Activated CD4-positive, alpha-beta memory T cell treated with anti-CD3 and anti-CD28 coated beads, Interleukin-2, amount 10 ng/mL, durations not matched to agents 7 days and 5 days (primary cell): Measurements from ENCODE around the gene GDF7. TPM values are rescaled to one million over a fixed set of nuclear protein-coding genes. Genes with fewer than 3 reads are reported as not detected.

Experiments
- CTCF ChIA-PET: fragments of 350-600 bp; sonication (Branson Sonifier 250); formaldehyde crosslinking; loops from one replicate; lab custom pipeline; 2021; ENCODE audit warnings: antibody characterized with exemption, inconsistent platforms; lab: Charles Lee
- POLR2A ChIA-PET: fragments of 350-600 bp; sonication (Branson Sonifier 250); formaldehyde crosslinking; loops from one replicate; lab custom pipeline; 2021; ENCODE audit warnings: antibody characterized with exemption; lab: Charles Lee
- DNase-seq: peaks from one replicate; pipeline ENCODE4 v3.0.0-alpha.2; 2020
- H3K27ac Mint-ChIP-seq: one replicate; pipeline ENCODE4 v1.8.0; 2021; ENCODE audit warnings: mild to moderate bottlenecking, mixed read lengths
- H3K27me3 Mint-ChIP-seq: one replicate; pipeline ENCODE4 v1.8.0; 2021; ENCODE audit warnings: mixed read lengths
- H3K36me3 Mint-ChIP-seq: one replicate; pipeline ENCODE4 v1.8.0; 2021; ENCODE audit warnings: low read depth, mixed read lengths
- H3K4me1 Mint-ChIP-seq: one replicate; pipeline ENCODE4 v1.8.0; 2021; ENCODE audit warnings: mixed read lengths
- H3K4me3 Mint-ChIP-seq: one replicate; pipeline ENCODE4 v1.8.0; 2021; ENCODE audit warnings: mild to moderate bottlenecking, mixed read lengths
- H3K9me3 Mint-ChIP-seq: one replicate; pipeline ENCODE4 v1.8.0; 2021; ENCODE audit warnings: mixed read lengths
- total RNA-seq, 2 experiments: library from RNA; stranded (reverse); gene quantifications; one replicate each; pipeline ENCODE4 v1.2.3, GENCODE V29; 2021

Gene GDF7
- total RNA-seq, 2 experiments from 2014 or later: not detected

DNA sequence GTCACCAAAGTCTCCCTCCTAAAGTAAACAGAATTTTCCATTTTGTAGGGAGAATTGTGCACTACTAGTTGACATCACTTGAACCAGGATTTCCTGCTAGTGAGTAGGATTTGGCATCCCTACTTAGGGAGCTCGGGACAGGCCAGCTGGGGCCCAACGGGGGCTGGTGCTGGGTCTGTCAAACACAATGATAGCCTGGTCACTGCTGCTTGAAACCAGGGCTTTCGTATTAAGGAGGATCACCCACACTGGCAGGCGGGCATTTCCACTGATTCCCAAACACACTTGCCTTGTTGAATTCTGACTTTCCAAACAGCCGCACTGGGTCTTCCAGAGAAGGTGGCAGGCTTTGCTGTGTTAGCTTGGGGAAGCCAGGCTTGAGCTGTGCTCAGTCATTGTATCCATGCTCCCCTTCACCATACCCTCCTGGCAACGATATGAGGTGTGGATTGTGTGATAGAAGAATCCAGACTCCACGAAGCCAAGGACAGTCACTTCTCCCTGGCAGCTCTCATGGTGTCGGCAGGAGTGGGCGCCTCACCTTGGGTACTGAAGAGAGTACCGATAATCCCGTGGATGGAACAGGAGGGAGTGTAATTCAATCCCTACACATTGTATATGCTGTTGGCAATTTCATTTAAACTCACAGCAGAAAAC, 7.5 kb downstream of the GDF7 start:
- DNase-seq: no peak
- ChIA-PET CTCF (interaction anchor here (1.2 to 1.3 kb wide), 2 partner anchors 263 to 290 kb away, joined by 3 read pairs; no protein-coding TSS in a partner anchor), POLR2A (no interaction called here)
- H3K36me3 Mint-ChIP-seq: no peaks in the 10 kb centered on the region
- no peak overlapping the region for H3K27ac Mint-ChIP-seq
- H3K4me3 Mint-ChIP-seq: no peak overlapping the region
- H3K27me3 Mint-ChIP-seq: peaks cover 26% of the 10 kb centered on the region
- H3K9me3 Mint-ChIP-seq: no peaks in the 10 kb centered on the region
- H3K4me1 Mint-ChIP-seq: no peaks in the 10 kb centered on the region

DNA sequence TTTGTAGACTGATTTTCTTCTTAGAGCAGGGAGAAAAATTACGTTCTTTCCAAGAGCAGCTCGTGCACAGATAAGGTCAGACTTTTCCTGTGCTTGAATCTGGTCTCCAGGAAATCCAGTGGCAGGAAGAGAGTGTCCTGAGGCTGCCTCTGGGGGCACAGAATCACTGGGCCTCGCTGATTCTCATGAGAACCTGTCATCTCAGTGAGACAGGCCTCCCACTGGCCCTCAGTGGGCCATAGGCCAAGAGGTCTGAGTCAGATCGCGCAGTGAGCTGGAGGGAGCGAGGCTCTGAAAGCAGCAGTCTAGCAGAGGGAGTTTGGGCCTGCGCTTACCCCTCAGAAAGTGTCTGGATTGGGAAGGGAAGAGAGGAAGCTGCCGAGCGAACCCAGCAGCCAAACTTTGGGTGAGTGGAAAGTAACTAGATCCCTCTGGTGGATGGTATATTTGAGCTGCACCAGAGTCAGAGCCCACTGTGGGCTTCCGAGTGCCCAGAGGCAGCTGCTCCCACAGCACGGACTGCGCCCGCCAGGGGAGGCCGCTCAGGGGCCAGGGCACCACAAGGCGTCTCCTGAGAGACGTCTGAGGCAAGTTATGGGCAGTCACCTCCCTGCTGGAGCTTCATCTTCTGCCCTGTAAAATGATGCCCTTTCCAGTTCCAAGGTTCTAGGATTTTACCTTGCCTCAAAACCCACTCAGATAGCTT, 8.2 kb downstream of the GDF7 start:
- POLR2A ChIA-PET: interaction anchor here (1.1 to 3.4 kb wide), 2 partner anchors 9 to 148 kb away, joined by 5 to 11 read pairs; partner anchors contain the start of genes GDF7 and LDAH
- Mint-ChIP-seq H3K36me3 (no peaks in the 10 kb centered on the region), H3K4me1 (no peaks in the 10 kb centered on the region), H3K27ac (no peak overlapping the region), H3K9me3 (no peaks in the 10 kb centered on the region), H3K4me3 (no peak overlapping the region), H3K27me3 (peaks cover 21% of the 10 kb centered on the region)
- DNase-seq: no peak
- CTCF ChIA-PET: interaction anchor here (1.0 to 1.9 kb wide), 4 partner anchors 14 to 289 kb away, joined by 3 to 15 read pairs (median 3); no protein-coding TSS in a partner anchor

DNA sequence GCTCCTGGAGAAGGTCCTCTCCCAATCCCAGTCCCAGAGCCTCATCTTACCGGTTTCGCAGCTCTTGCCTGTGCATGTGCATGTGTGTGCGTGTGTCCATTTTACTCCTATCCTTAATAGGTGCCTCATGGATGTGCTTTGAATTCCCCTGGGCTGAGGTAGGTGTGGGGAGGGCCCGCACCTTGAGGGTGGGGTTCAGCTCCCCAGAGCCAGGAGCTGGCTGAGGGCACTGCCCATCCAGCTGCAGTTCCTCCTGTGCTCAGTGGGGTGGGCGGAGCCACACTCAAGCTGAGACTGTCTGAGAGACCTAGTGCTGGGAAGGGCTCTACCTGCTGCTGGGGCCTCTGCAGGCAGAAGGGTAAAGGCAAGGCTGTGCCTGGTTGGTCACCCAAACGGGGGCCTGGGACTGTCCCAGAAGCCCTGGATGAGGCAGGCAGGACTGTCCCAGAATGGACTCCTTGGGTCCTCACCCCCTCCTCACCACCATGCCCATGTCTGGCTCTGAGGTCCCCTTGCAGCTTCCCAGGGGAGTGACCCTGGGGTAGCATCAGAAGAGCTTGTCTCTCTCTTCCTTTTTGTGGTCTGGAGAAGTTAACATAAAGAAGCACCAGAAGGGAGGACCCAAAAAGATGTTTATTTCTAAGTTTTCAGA, 8.9 kb downstream of the GDF7 start:
- no peaks in the 10 kb centered on the region for H3K9me3 Mint-ChIP-seq
- peaks cover 19% of the 10 kb centered on the region for H3K27me3 Mint-ChIP-seq
- DNase-seq: no peak
- H3K36me3 Mint-ChIP-seq: no peaks in the 10 kb centered on the region
- POLR2A ChIA-PET: interaction anchor here (1.1 to 3.4 kb wide), 2 partner anchors 10 to 147 kb away, joined by 5 to 11 read pairs; partner anchors contain the start of genes GDF7 and LDAH
- H3K4me1 Mint-ChIP-seq: no peaks in the 10 kb centered on the region
- H3K4me3 Mint-ChIP-seq: no peak overlapping the region
- H3K27ac Mint-ChIP-seq: no peak overlapping the region
- CTCF ChIA-PET: interaction anchor here (0.7 to 1.9 kb wide), 4 partner anchors 13 to 288 kb away, joined by 3 to 15 read pairs (median 3); no protein-coding TSS in a partner anchor

DNA sequence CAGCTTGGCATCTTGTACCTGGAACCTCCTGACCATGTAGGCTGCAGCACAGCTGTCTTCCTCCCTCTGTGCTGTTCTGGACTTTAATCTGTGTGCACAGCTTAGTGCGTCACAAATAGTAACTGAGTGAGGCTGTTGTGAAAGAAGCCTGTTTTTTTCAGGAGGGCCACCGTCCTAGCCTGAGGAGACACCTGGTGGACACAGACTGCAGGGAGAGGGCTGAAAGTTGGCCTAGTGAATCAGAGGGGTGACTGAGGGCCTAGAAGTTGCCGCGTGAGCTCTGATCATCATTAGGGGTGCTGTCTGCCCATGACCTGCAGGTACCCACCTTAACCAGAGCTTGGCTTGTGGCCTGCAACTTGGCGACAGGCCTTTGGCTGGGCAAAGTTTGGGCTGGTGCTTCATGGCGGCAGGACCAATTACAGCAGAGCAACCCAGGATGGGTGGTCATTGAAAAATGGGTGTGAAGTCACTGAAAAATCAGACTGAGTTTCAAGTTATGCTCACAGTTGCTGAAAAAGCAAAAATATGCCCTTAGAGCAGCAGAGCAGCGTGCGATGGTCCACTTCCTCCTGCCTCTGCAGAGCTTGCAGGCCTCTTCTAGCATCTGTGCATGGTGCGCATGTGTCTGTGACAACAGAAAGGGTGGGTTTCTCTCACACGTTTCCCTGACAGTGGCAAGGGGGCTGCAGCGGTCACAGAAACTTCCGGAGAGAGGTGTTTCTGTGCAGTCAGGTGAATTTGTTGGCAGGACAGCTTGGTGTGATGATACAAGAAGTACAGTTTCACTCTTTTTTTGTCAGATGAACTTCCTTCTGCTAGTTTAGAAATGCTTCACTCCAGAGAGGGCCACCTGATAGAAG, 9.6 kb downstream of the GDF7 start:
- DNase-seq: no peak
- no peaks in the 10 kb centered on the region for H3K9me3 Mint-ChIP-seq
- no peak overlapping the region for H3K27ac Mint-ChIP-seq
- H3K4me3 Mint-ChIP-seq: no peak overlapping the region
- peaks cover 2% of the 10 kb centered on the region for H3K4me1 Mint-ChIP-seq
- ChIA-PET CTCF (interaction anchor here (0.7 to 1.9 kb wide), 7 partner anchors 9 to 106 kb away, joined by 3 to 15 read pairs (median 3); no protein-coding TSS in a partner anchor), POLR2A (interaction anchor here (2.1 to 3.4 kb wide), 2 partner anchors 10 to 26 kb away, joined by 6 to 11 read pairs; partner anchors contain the start of genes GDF7 and HS1BP3)
- H3K27me3 Mint-ChIP-seq: peaks cover 14% of the 10 kb centered on the region
- H3K36me3 Mint-ChIP-seq: no peaks in the 10 kb centered on the region

DNA sequence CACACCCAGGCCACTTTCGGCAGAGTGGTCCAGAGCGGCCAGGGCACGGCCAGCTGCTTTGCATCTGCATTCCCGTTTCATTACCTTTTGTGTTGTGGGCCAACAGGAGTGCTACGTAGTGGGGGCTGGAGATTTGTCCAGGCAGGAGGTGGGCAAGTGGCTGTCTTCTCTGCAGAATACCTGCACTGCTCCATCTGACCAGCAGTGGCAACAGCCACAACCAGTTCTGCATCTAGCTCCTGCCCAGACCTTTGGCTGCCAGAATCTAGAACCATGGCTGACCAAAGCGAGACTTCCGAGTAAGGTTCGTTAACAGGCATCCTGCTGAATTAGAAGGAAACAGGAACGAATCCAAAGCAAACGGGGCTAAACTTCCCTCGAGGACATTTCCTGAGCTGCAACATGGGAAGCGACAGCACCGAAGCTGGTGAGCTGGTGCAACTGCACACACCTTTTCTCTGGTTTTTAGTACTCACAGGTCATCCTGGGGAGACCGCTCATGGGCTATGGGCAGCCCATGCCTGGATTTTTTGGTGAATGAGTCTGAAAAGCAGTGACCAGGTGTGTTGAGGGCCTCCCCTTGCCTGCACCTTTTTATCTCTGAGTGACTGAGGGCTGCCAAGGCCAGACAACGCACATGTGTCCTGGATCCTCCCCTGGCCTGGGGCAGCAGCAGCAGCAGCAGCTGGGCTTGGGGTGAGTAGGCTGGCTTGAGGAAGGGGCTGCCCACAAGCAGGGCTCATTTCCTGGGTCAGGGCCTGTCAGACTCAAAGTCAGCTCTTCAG, 10.5 kb downstream of the GDF7 start:
- Mint-ChIP-seq H3K27ac (no peak overlapping the region), H3K9me3 (no peaks in the 10 kb centered on the region), H3K4me1 (peaks cover 11% of the 10 kb centered on the region), H3K4me3 (no peak overlapping the region), H3K27me3 (peaks cover 10% of the 10 kb centered on the region), H3K36me3 (no peaks in the 10 kb centered on the region)
- ChIA-PET CTCF (interaction anchor here (0.9 to 1.7 kb wide), 5 partner anchors 8 to 105 kb away, joined by 3 to 7 read pairs (median 4); partner anchors contain the start of gene HS1BP3), POLR2A (interaction anchor here (2.1 to 3.4 kb wide), 2 partner anchors 11 to 27 kb away, joined by 6 to 11 read pairs; partner anchors contain the start of genes GDF7 and HS1BP3)
- DNase-seq: no peak

DNA sequence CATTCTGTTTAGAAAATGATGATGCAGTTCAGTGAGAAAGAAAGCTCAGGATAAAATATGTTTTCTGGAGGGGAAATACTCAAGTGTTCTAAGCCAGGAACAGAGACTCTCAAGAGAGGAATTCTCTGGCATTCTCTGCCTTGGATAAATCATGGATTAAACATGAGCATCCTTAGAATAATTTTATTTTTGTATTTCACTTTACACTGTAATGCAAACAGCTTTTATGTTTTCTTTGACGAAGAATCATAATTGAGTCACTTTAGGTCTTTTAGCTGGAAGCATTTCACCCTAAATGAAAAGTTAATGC, 11.1 kb downstream of the GDF7 start:
- ChIA-PET CTCF (interaction anchor here (0.9 to 1.7 kb wide), 3 partner anchors 8 to 26 kb away, joined by 3 to 7 read pairs (median 6); partner anchors contain the start of gene HS1BP3), POLR2A (interaction anchor here (2.1 to 3.4 kb wide), 2 partner anchors 12 to 27 kb away, joined by 6 to 11 read pairs; partner anchors contain the start of genes GDF7 and HS1BP3)
- no peak for DNase-seq
- Mint-ChIP-seq H3K36me3 (no peaks in the 10 kb centered on the region), H3K27me3 (peaks cover 5% of the 10 kb centered on the region), H3K4me3 (no peak overlapping the region), H3K27ac (no peak overlapping the region), H3K9me3 (no peaks in the 10 kb centered on the region), H3K4me1 (peaks cover 16% of the 10 kb centered on the region)

DNA sequence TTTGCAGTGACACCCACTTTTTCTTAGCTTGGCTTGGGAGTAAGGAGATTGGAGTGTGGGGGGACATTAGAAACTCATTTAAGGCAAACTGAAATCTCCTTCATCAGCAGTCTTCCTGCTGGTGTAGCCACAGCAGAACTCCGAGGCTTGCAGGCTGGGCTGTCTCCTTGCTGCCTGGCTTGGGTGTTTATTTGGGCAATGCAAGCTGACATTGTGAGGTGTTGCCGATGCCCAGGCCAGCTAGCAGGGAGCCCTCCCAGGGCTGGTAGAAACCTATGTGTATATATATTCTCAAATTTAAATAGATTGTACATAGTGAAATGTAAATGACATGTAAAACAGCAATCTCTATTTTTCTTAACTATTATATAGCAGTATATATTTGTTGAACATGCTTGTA, 11.8 kb downstream of the GDF7 start:
- no peak for DNase-seq
- no peak overlapping the region for H3K27ac Mint-ChIP-seq
- peaks cover 17% of the 10 kb centered on the region for H3K4me1 Mint-ChIP-seq
- H3K36me3 Mint-ChIP-seq: no peaks in the 10 kb centered on the region
- POLR2A ChIA-PET: no interaction called here
- H3K27me3 Mint-ChIP-seq: peaks cover 2% of the 10 kb centered on the region
- H3K9me3 Mint-ChIP-seq: no peaks in the 10 kb centered on the region
- CTCF ChIA-PET: interaction anchor here (0.9 to 1.7 kb wide), 2 partner anchors 17 to 27 kb away, joined by 6 to 7 read pairs; partner anchors contain the start of gene HS1BP3
- H3K4me3 Mint-ChIP-seq: no peak overlapping the region

DNA sequence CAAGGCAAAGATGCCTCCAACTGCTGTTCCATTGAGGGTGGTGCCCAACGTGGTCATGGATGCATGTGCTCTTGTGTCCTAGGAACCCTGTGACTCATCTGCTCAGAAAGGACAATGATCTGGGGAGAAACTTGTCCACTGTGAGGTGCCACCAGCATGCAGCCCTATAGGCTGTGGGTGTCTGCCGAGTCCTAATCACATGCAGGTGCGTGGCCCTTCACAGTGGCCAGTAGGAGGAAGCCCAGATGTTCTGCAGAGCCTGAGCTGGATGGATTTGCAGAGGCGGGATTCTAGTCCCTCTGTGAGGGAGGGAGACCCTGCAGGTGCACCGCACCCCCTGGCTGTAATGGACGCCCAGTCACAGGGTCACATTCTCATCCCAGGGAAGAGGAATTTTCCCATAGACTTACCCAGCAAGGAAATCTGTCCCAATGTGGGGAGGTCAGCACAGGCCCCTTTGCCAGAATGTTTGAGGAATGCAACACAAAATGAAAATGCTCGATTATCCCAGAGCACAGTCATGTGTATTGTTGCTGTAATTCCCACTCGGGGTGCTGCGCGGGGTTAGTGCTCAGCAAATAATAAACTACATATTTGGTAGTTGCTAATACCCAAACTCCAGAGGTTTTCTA, 13.9 kb downstream of the GDF7 start:
- no peak for DNase-seq
- no peaks in the 10 kb centered on the region for H3K27me3 Mint-ChIP-seq
- H3K4me1 Mint-ChIP-seq: peaks cover 17% of the 10 kb centered on the region
- CTCF ChIA-PET: no interaction called here
- POLR2A ChIA-PET: interaction anchor here (1.0 kb wide), 1 partner anchor 15 kb away, joined by 3 read pairs; no protein-coding TSS in a partner anchor
- peaks cover 6% of the 10 kb centered on the region for H3K36me3 Mint-ChIP-seq
- no peak overlapping the region for H3K27ac Mint-ChIP-seq
- H3K9me3 Mint-ChIP-seq: no peaks in the 10 kb centered on the region
- H3K4me3 Mint-ChIP-seq: no peak overlapping the region

DNA sequence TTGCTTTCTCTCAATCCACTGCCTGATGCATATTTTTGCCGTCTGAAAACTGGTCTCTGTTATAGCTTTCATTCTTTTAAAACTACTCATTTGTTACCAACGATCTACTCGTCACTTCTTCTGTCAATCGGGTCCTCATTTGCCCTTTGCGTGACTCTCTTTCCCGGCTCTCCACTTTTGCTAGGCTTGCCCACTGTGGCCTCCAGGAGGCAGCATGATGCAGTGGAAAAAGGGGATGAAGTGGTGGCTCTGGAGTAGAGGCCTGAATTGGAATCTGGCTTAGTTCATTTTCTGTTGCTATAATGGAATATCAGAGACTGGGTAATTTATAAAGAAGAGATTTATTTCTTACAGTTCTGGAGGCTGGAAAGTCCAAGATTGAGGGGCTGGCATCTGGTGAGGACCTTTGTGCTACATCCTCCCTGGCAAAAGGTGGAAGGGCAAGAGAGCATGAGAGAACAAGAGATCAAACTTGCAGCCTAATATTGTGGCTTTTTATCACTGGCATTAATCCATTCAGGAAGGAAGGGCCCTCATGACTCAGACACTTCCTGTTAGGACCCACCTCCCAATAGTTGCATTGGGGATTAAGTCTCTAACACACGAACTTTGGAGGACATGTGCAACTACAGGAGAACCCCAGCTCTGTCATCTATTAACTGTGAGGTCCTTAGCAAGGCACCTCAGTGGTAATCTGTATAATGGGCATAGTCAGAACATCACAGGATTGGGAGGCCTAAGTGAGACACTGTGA, 15.4 kb downstream of the GDF7 start:
- DNase-seq: no peak
- POLR2A ChIA-PET: no interaction called here
- CTCF ChIA-PET: interaction anchor here (0.6 to 2.0 kb wide), 3 partner anchors 20 to 281 kb away, joined by 3 to 7 read pairs (median 5); no protein-coding TSS in a partner anchor
- no peak overlapping the region for H3K4me3 Mint-ChIP-seq
- no peaks in the 10 kb centered on the region for H3K9me3 Mint-ChIP-seq
- peaks cover 10% of the 10 kb centered on the region for H3K36me3 Mint-ChIP-seq
- peaks cover 17% of the 10 kb centered on the region for H3K4me1 Mint-ChIP-seq
- no peaks in the 10 kb centered on the region for H3K27me3 Mint-ChIP-seq
- peak overlapping the region; percentile 21 for H3K27ac Mint-ChIP-seq

DNA sequence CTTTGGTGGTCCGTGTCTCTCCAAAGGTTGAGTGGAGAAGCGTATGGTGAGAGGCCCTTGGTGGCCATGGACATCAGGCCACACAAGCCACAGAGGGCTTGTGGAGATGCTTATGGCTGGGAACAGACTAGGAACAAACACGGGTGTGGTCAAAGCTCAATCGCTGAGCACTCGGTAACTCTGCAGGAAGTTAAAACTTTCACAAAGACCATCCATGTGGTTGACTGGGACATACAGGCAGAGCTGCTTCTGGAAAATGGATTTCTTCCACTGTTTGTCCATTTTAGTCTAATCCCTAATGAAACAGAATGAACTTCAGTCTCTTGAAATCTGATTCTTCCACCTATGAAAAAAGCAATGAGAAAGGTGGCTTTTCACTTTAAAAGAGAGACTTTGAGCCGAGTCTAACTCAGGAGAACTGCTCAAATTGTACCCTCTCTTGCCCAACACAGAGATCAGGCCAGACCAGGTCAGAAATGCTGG, 17.7 kb downstream of the GDF7 start:
- Mint-ChIP-seq H3K9me3 (peaks cover 4% of the 10 kb centered on the region), H3K4me1 (peaks cover 17% of the 10 kb centered on the region), H3K27me3 (no peaks in the 10 kb centered on the region), H3K4me3 (no peak overlapping the region), H3K36me3 (peaks cover 23% of the 10 kb centered on the region), H3K27ac (no peak overlapping the region)
- no peak for DNase-seq
- ChIA-PET POLR2A (no interaction called here), CTCF (interaction anchor here (1.1 to 1.8 kb wide), 3 partner anchors 19 to 278 kb away, joined by 3 to 5 read pairs (median 4); no protein-coding TSS in a partner anchor)
